ENCODE measurements around the gene SEMA4B.

GRCh38 chr15:90162956-90163355 is 38.2 kb upstream of the SEMA4B start:
- TF ChIP-seq POLR2A (IDR thresholded peaks at IDR 0.05) (no peak), CTCF (IDR thresholded peaks at IDR 0.05) (no peak)

Measured in body of pancreas (tissue), 4 donors.